HG03066 (cell line): ENCODE data around the gene CHN1.
A peak's percentile ranks its signal among the peaks of the same experiment; 100 is the strongest.

Experiments
- ATAC-seq: cut with Tn5 transposase; IDR thresholded peaks from one replicate; pipeline ENCODE4 v1.9.1; 2021; ENCODE audit warnings: low read depth; ENCODE audit not compliant: unreplicated experiment

The CHN1 gene

GRCh38 chr2:175011505-175011904, 6.3 kb upstream of the CHN1 start:
- no peak for ATAC-seq

GRCh38 chr2:175010848-175011254, 5.7 kb upstream of the CHN1 start:
- no peak for ATAC-seq

- no peak for ATAC-seq
Measured at GRCh38 chr2:175009917-175010621, 4.9 kb upstream of the CHN1 start.

GRCh38 chr2:175008801-175009495, 3.8 kb upstream of the CHN1 start:
- no peak for ATAC-seq

GRCh38 chr2:175008009-175008408, 2.8 kb upstream of the CHN1 start:
- ATAC-seq = no peak

- ATAC-seq = no peak
Measured at GRCh38 chr2:175007510-175007909, 2.3 kb upstream of the CHN1 start.

- no peak for ATAC-seq
Measured at GRCh38 chr2:175006281-175006680, 1.1 kb upstream of the CHN1 start.

GRCh38 chr2:175005733-175006264, 618 bp upstream of the CHN1 start:
- ATAC-seq = no peak

- ATAC-seq = peak; percentile 31
Measured at GRCh38 chr2:175004730-175004979, 526 bp downstream of the CHN1 start.

GRCh38 chr2:175003875-175004729, 1.1 kb downstream of the CHN1 start:
- ATAC-seq = no peak

GRCh38 chr2:175002547-175003274, 2.5 kb downstream of the CHN1 start:
- ATAC-seq = no peak

- ATAC-seq = no peak
Measured at GRCh38 chr2:175001566-175001965, 3.6 kb downstream of the CHN1 start.

- no peak for ATAC-seq
Measured at GRCh38 chr2:174997110-174997509, 8.1 kb downstream of the CHN1 start.

GRCh38 chr2:174996622-174997021, 8.6 kb downstream of the CHN1 start:
- ATAC-seq = no peak

GRCh38 chr2:174994381-174994780, 10.8 kb downstream of the CHN1 start:
- no peak for ATAC-seq

GRCh38 chr2:174992886-174993285, 12.3 kb downstream of the CHN1 start:
- no peak for ATAC-seq

GRCh38 chr2:174985614-174986013, 19.6 kb downstream of the CHN1 start:
- ATAC-seq = no peak

GRCh38 chr2:174984561-174984960, 20.6 kb downstream of the CHN1 start:
- ATAC-seq = no peak

- ATAC-seq = no peak
Measured at GRCh38 chr2:174981331-174981730, 23.9 kb downstream of the CHN1 start.

- no peak for ATAC-seq
Measured at GRCh38 chr2:174979996-174980395, 25.2 kb downstream of the CHN1 start.

- no peak for ATAC-seq
Measured at GRCh38 chr2:174977364-174977763, 27.8 kb downstream of the CHN1 start.
